Measurements from ENCODE around the gene RD3L. TPM values are rescaled to one million over a fixed set of nuclear protein-coding genes. Genes with fewer than 3 reads are reported as not detected.

The RD3L gene
- total and polyA plus RNA-seq, 2 donors from 2014 or later: not detected

DNA sequence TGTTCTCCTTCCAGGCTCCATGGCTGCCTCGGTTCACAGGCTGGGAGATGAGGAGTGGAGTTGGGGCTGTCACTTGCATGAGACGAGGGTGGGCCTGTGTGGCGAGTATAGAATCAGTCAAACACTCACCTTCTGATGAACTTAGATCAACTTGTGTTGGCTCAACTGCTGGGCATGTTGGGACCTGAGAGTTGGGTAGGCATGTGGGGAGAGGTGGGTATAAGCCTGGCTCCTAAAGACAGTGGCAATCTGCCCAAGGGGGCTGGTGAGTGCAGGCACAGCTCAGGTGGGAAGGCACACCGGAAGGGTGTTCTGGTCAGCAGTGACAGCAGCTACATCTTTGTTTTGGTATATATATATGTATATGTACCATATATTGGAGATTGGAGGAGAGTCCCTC is 44.1 kb downstream of the RD3L start:
- FAIRE-seq (no peak), DNase-seq (no peak)
- H3K4me1 ChIP-seq (ENCODE audit: control insufficient read depth in 2 of 3, insufficient read depth in 2 of 3, low read depth in 1 of 3, low read length in 3 of 3): peaks cover 0 to 25% (median 13%) of the 10 kb centered on the region in 3 donors
- no peaks in the 10 kb centered on the region for H3K27me3 ChIP-seq (ENCODE audit: control insufficient read depth, insufficient read depth, low read length)
- TF ChIP-seq, protein P1, sequence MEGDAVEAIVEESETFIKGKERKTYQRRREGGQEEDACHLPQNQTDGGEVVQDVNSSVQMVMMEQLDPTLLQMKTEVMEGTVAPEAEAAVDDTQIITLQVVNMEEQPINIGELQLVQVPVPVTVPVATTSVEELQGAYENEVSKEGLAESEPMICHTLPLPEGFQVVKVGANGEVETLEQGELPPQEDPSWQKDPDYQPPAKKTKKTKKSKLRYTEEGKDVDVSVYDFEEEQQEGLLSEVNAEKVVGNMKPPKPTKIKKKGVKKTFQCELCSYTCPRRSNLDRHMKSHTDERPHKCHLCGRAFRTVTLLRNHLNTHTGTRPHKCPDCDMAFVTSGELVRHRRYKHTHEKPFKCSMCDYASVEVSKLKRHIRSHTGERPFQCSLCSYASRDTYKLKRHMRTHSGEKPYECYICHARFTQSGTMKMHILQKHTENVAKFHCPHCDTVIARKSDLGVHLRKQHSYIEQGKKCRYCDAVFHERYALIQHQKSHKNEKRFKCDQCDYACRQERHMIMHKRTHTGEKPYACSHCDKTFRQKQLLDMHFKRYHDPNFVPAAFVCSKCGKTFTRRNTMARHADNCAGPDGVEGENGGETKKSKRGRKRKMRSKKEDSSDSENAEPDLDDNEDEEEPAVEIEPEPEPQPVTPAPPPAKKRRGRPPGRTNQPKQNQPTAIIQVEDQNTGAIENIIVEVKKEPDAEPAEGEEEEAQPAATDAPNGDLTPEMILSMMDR (IDR thresholded peaks at IDR 0.05; ENCODE audit: borderline replicate concordance, extremely low read depth, insufficient read depth): no peak
- no peak overlapping the region for H3K27ac ChIP-seq (ENCODE audit: low read depth in 2 of 2, low read length in 2 of 2)
- intact Hi-C loops (cut with DNase I): no loop called here
- no peaks in the 10 kb centered on the region for H3K9me3 ChIP-seq (ENCODE audit: control insufficient read depth in 2 of 3, insufficient read depth in 1 of 3, low read length in 3 of 3)
- no peak overlapping the region for H3K9ac ChIP-seq (ENCODE audit: low read length in 3 of 3)
- no peak overlapping the region for H3K4me3 ChIP-seq (ENCODE audit: low read length in 3 of 3)
- H3K36me3 ChIP-seq (ENCODE audit: control insufficient read depth in 2 of 3, insufficient read depth in 3 of 3, low read length in 3 of 3): no peaks in the 10 kb centered on the region

DNA sequence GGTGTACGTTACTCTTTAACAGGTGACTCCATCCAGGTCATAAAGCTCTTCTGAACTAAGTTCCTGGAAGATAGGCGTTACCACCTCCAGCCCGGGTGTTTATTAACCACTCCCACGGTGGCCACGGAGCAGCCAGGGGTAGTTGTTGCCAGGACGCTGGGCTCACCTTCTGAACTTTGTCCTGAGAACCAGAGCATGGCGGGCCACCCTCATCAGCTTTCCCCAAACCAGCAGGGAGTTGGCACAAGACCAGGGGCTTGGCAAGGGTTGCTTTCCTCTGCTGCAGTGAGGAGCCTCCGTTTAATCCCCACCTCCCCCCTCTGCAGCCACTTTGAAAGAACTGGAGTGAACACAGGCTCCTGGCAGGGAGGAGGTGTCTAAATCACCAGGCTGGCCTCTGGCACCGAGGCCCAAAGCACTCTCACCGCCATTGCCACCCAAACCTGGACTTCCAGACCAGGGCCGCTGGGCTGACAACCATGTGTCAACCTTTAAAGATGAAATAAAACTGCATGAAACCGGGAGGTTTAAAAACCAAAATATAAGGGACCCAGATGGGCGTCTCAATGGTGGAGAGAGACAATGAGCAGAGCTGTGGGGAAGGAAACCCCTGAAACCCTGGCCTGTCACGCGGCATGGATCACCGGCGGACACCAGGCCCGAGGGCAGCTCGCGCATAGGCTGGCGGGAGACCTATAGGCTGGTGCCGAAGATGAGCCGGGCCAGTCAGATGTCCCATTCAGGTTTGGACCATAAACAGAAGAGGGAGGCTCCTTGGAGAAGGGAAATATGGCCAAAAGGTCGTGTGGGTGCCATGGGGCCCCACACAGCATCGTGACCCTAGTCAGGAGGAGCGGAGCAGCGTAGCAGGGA is 45.0 kb downstream of the RD3L start:
- peak; percentile 29 for FAIRE-seq
- Histone ChIP-seq H3K36me3 (ENCODE audit: control insufficient read depth in 2 of 3, insufficient read depth in 3 of 3, low read length in 3 of 3) (no peaks in the 10 kb centered on the region), H3K4me1 (ENCODE audit: control insufficient read depth in 2 of 3, insufficient read depth in 2 of 3, low read depth in 1 of 3, low read length in 3 of 3) (peaks cover 0 to 25% (median 13%) of the 10 kb centered on the region in 3 donors), H3K27me3 (ENCODE audit: control insufficient read depth, insufficient read depth, low read length) (no peaks in the 10 kb centered on the region), H3K9ac (ENCODE audit: low read length in 3 of 3) (peak overlapping the region in 1 of 3 donors; percentile 30), H3K4me3 (ENCODE audit: low read length in 3 of 3) (no peak overlapping the region), H3K27ac (ENCODE audit: low read depth in 2 of 2, low read length in 2 of 2) (peak overlapping the region; percentile 37 to 53), H3K9me3 (ENCODE audit: control insufficient read depth in 2 of 3, insufficient read depth in 1 of 3, low read length in 3 of 3) (no peaks in the 10 kb centered on the region)
- TF ChIP-seq, protein P1 (IDR thresholded peaks at IDR 0.05; ENCODE audit: borderline replicate concordance, extremely low read depth, insufficient read depth): no peak
- DNase-seq: peak; percentile 54 to 96 (median 63)
- intact Hi-C loops (cut with DNase I): no loop called here

GRCh38 chr14:103896578-103896977 is 45.8 kb downstream of the RD3L start:
- H3K4me1 ChIP-seq (ENCODE audit: control insufficient read depth in 2 of 3, insufficient read depth in 2 of 3, low read depth in 1 of 3, low read length in 3 of 3): peaks cover 0 to 25% (median 13%) of the 10 kb centered on the region in 3 donors
- DNase-seq (peak in 1 of 5 donors; percentile 63), FAIRE-seq (no peak)
- H3K4me3 ChIP-seq (ENCODE audit: low read length in 3 of 3): peak overlapping the region in 1 of 3 donors; percentile 24
- no peaks in the 10 kb centered on the region for H3K9me3 ChIP-seq (ENCODE audit: control insufficient read depth in 2 of 3, insufficient read depth in 1 of 3, low read length in 3 of 3)
- no peaks in the 10 kb centered on the region for H3K27me3 ChIP-seq (ENCODE audit: control insufficient read depth, insufficient read depth, low read length)
- intact Hi-C loops (cut with DNase I): no loop called here
- TF ChIP-seq, protein P1 (IDR thresholded peaks at IDR 0.05; ENCODE audit: borderline replicate concordance, extremely low read depth, insufficient read depth): no peak
- no peaks in the 10 kb centered on the region for H3K36me3 ChIP-seq (ENCODE audit: control insufficient read depth in 2 of 3, insufficient read depth in 3 of 3, low read length in 3 of 3)
- no peak overlapping the region for H3K9ac ChIP-seq (ENCODE audit: low read length in 3 of 3)
- H3K27ac ChIP-seq (ENCODE audit: low read depth in 2 of 2, low read length in 2 of 2): peak overlapping the region in 1 of 2 donors; percentile 37

Data from kidney (tissue), 14 donors.